Ishikawa (cell line): ENCODE data around the gene ZNF423.

Source experiments
- CEBPB ChIP-seq: IDR thresholded peaks from 2 replicates; pipeline ENCODE4 v1.6.1; 2012
- CREB1 ChIP-seq: IDR thresholded peaks from 2 replicates; pipeline ENCODE4 v1.6.1; 2012; ENCODE audit warnings: low read depth
- EGR1 ChIP-seq: IDR thresholded peaks from 2 replicates; pipeline ENCODE4 v1.6.1; 2012
- EP300 ChIP-seq: IDR thresholded peaks from 2 replicates; pipeline ENCODE4 v1.6.1; 2012; ENCODE audit warnings: borderline replicate concordance
- FOXM1 ChIP-seq: IDR thresholded peaks from 2 replicates; pipeline ENCODE4 v1.6.1; 2012; ENCODE audit warnings: low read depth, borderline replicate concordance
- NFIC ChIP-seq: IDR thresholded peaks from 2 replicates; pipeline ENCODE4 v1.6.1; 2012
- RAD21 ChIP-seq: IDR thresholded peaks from 2 replicates; pipeline ENCODE4 v1.6.1; 2012; ENCODE audit warnings: low read depth
- TAF1 ChIP-seq: IDR thresholded peaks from 2 replicates; pipeline ENCODE4 v1.6.1; 2012; ENCODE audit warnings: low read depth, mild to moderate bottlenecking
- TCF12 ChIP-seq: IDR thresholded peaks from 2 replicates; pipeline ENCODE4 v1.6.1; 2012; ENCODE audit warnings: low read depth
- TEAD4 ChIP-seq: IDR thresholded peaks from 2 replicates; pipeline ENCODE4 v1.6.1; 2012
- YY1 ChIP-seq: IDR thresholded peaks from 2 replicates; pipeline ENCODE4 v1.6.1; 2012; ENCODE audit warnings: low read depth
- ZBTB7A ChIP-seq: IDR thresholded peaks from 2 replicates; pipeline ENCODE4 v1.6.1; 2012; ENCODE audit warnings: low read depth
- TF ChIP-seq, protein P1 (sequence below): IDR thresholded peaks from 2 replicates; pipeline ENCODE4 v1.6.1; 2012; ENCODE audit warnings: low read depth, mild to moderate bottlenecking
- TF ChIP-seq, protein P2 (sequence below): IDR thresholded peaks from 2 replicates; pipeline ENCODE4 v1.6.1; 2012
- TF ChIP-seq, protein P3 (sequence below): IDR thresholded peaks from 2 replicates; pipeline ENCODE4 v1.6.1; 2012

The ZNF423 gene

DNA sequence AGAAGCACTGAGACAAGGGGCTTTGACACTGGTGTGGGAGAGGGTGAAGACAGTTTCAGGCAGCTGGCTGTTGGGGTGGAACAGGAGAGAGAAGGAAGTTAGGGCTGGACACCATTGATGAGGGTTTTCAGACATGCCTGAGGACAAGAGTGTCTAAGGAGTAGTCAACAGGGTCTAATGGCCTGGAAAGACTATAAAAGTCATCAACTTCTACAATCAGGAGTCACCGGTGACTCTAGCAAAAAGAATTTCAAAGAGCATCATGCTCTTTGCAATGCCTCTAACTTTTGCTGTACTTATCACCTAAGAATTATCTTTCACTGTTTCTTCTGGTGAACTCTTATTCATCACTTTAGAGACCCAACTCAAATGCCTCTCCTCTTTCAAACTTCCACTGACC lies 268.4 kb downstream of the ZNF423 start:
- TF ChIP-seq CREB1: no peak
- no peak for TF ChIP-seq CEBPB
- no peak for TF ChIP-seq EGR1
- TF ChIP-seq ZBTB7A: no peak
- TF ChIP-seq RAD21: no peak
- no peak for TF ChIP-seq EP300
- TF ChIP-seq TEAD4: no peak
- TF ChIP-seq NFIC: no peak
- TF ChIP-seq, protein P1, sequence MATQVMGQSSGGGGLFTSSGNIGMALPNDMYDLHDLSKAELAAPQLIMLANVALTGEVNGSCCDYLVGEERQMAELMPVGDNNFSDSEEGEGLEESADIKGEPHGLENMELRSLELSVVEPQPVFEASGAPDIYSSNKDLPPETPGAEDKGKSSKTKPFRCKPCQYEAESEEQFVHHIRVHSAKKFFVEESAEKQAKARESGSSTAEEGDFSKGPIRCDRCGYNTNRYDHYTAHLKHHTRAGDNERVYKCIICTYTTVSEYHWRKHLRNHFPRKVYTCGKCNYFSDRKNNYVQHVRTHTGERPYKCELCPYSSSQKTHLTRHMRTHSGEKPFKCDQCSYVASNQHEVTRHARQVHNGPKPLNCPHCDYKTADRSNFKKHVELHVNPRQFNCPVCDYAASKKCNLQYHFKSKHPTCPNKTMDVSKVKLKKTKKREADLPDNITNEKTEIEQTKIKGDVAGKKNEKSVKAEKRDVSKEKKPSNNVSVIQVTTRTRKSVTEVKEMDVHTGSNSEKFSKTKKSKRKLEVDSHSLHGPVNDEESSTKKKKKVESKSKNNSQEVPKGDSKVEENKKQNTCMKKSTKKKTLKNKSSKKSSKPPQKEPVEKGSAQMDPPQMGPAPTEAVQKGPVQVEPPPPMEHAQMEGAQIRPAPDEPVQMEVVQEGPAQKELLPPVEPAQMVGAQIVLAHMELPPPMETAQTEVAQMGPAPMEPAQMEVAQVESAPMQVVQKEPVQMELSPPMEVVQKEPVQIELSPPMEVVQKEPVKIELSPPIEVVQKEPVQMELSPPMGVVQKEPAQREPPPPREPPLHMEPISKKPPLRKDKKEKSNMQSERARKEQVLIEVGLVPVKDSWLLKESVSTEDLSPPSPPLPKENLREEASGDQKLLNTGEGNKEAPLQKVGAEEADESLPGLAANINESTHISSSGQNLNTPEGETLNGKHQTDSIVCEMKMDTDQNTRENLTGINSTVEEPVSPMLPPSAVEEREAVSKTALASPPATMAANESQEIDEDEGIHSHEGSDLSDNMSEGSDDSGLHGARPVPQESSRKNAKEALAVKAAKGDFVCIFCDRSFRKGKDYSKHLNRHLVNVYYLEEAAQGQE: no peak
- no peak for TF ChIP-seq YY1
- TF ChIP-seq, protein P2, sequence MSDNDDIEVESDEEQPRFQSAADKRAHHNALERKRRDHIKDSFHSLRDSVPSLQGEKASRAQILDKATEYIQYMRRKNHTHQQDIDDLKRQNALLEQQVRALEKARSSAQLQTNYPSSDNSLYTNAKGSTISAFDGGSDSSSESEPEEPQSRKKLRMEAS: no peak
- TF ChIP-seq FOXM1: no peak
- TF ChIP-seq, protein P3, sequence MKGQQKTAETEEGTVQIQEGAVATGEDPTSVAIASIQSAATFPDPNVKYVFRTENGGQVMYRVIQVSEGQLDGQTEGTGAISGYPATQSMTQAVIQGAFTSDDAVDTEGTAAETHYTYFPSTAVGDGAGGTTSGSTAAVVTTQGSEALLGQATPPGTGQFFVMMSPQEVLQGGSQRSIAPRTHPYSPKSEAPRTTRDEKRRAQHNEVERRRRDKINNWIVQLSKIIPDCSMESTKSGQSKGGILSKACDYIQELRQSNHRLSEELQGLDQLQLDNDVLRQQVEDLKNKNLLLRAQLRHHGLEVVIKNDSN: no peak
- no peak for TF ChIP-seq TCF12
- no peak for TF ChIP-seq TAF1

DNA sequence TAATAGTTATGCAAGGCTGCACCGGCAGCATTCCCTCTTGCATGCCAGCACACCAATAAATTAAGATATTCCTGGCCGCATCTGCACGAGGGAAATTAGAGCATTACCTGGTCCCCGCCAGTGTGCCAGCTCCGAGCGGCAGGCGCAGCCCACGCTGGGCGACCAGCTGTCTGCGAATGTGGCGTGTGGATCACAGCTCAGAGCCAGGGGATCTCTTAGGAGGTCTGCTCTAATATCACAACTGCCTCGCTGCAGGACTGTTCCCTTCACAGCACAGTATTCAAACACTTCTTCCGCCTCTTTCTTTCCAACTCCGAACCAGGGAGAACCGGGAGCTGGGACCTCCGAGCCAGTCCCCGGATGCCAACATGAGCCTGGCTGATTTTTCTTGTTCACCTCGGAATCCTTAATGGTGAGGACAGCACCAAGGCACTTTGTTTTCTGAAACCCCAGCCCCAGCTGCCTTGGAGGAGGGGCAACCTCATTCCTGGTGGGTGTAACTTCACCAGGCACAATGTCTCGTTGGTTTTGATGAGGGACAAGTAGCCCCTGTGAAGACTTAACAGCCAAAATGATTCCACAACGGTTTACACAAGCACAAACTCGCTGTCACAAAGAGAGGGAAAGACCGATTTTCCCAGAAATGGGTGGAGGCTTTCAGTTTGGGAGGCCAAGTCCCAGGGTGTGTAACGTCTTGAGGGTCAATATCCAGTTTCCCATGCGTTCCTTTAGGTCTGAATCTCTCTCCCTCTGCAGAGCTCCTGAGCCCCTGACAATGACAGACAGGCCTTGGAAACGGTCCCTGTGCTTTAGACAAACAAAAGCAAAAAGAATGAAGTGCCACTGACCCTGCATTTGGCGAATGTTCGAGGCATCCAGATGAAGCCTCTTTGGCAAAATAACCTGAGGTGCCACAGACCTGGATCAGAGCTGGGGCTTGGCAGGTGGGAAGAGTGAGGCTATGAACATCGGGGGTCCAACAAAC lies 269.2 kb downstream of the ZNF423 start:
- no peak for TF ChIP-seq EP300
- no peak for TF ChIP-seq TCF12
- no peak for TF ChIP-seq YY1
- no peak for TF ChIP-seq CREB1
- TF ChIP-seq ZBTB7A: no peak
- TF ChIP-seq, protein P2: no peak
- no peak for TF ChIP-seq FOXM1

DNA sequence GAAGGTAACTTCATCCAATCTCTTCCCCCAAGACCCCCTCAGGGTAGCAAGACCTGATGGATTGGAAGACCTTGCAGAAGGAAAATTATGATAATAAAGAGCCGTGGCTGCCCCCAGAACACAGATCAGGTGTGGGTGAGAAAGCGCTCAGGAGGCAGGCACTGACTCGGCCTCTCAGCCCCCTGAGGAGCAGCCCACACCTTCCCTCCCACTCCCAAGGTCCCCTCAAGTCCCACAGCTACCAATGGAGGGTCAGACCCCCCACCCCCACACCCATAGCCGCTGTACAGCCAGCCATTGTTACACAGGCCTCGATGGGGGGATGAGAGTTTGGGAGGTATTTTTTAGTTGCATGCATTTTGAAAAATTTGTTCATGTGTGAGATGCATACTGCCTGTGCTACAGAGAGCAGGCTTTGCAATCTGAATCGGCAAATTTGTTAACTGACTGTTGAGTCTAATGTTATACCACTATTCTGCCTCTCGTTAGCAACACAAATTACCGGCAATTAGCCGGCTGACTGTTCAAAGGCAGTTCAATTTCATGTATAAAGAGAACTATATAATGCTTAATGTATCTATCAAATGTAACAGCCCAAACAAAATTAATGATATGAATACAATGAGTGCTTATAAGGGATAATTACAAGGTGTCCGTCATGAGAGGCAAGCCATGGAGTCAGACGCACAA lies 270.6 kb downstream of the ZNF423 start:
- TF ChIP-seq, protein P2: no peak
- TF ChIP-seq TCF12: no peak
- TF ChIP-seq YY1: no peak
- no peak for TF ChIP-seq FOXM1
- TF ChIP-seq, protein P3: no peak
- TF ChIP-seq CREB1: no peak
- TF ChIP-seq ZBTB7A: no peak
- no peak for TF ChIP-seq CEBPB
- TF ChIP-seq TAF1: no peak
- no peak for TF ChIP-seq NFIC
- no peak for TF ChIP-seq RAD21
- TF ChIP-seq EGR1: no peak

DNA sequence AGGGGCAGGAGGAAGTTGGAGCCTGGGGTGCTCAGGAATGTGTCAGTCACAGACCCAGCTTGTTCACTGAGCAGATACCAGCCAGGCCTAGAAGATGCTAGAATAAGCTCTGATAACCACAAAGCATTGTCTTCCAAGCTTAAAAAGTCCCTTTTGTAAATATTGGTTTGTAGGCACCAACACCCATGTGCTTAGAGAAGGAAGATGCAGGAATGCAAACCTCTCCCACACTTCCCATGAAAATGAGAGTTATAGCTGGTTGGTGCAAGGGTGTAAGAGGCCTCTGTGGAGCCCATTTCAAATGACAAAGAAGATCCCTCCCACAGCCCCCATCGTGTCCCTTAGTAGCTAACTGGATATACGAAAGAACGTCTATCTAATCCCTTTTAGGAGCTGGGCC lies 272.0 kb downstream of the ZNF423 start:
- TF ChIP-seq CREB1 (no peak), NFIC (no peak), FOXM1 (no peak), TAF1 (no peak), YY1 (no peak), RAD21 (no peak), ZBTB7A (no peak), EGR1 (no peak), EP300 (no peak), TEAD4 (no peak), TCF12 (no peak), CEBPB (no peak)
- TF ChIP-seq, protein P2: no peak
- TF ChIP-seq, protein P3: no peak
- TF ChIP-seq, protein P1: no peak
